ENCODE data around the gene THBS4.

DNA sequence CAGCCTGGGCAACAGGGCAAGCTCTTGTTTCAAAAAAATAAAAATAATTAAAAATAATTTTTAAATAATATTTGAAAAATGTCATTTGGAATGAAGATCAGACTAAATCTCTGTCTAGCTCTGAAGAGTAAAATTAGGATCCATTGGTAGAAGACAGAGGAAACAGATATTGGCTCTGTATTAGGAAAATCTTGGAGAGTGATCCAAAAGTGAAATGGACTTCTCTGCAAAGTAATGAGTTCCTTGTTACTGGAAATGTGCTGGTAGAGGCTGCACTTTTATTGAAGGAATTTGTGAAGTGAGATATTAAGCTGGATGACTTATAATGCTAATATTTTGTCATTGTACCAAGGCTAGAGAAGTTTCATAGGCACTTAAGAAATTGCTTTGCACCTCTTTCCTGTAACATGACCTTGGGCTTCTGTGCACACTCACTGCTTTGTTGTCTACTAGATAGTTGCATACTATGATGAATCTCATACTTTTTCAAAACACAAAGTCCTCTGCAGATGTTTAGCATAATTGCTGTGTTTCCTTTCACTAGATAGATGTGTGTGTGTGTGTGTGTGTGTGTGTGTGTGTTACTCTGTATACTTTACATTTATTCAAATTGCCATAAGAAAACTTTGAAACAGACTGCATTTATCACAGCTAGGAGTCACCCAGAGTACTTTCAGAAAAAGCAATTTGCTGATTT lies 13.1 kb downstream of the THBS4 start:
- TF ChIP-seq, protein P1, sequence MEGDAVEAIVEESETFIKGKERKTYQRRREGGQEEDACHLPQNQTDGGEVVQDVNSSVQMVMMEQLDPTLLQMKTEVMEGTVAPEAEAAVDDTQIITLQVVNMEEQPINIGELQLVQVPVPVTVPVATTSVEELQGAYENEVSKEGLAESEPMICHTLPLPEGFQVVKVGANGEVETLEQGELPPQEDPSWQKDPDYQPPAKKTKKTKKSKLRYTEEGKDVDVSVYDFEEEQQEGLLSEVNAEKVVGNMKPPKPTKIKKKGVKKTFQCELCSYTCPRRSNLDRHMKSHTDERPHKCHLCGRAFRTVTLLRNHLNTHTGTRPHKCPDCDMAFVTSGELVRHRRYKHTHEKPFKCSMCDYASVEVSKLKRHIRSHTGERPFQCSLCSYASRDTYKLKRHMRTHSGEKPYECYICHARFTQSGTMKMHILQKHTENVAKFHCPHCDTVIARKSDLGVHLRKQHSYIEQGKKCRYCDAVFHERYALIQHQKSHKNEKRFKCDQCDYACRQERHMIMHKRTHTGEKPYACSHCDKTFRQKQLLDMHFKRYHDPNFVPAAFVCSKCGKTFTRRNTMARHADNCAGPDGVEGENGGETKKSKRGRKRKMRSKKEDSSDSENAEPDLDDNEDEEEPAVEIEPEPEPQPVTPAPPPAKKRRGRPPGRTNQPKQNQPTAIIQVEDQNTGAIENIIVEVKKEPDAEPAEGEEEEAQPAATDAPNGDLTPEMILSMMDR (conservative IDR thresholded peaks at IDR 0.05 in 1 of 2, IDR thresholded peaks at IDR 0.05 in 1 of 2; ENCODE audit: extremely low read depth in 1 of 2, insufficient read depth in 1 of 2, low read depth in 1 of 2, low read length in 2 of 2), result no peak
- TF ChIP-seq EZH2 (IDR thresholded peaks at IDR 0.05; ENCODE audit: borderline replicate concordance, low read length), result no peak

All from mammary epithelial cell (primary cell).